GM18519 (cell line): ENCODE data around the gene PTOV1.

Source experiments
- ATAC-seq: cut with Tn5 transposase; IDR thresholded peaks from one replicate; pipeline ENCODE4 v1.9.1; 2021; ENCODE audit warnings: mild to moderate bottlenecking, moderate library complexity; ENCODE audit not compliant: unreplicated experiment, low FRiP score

Gene PTOV1

DNA sequence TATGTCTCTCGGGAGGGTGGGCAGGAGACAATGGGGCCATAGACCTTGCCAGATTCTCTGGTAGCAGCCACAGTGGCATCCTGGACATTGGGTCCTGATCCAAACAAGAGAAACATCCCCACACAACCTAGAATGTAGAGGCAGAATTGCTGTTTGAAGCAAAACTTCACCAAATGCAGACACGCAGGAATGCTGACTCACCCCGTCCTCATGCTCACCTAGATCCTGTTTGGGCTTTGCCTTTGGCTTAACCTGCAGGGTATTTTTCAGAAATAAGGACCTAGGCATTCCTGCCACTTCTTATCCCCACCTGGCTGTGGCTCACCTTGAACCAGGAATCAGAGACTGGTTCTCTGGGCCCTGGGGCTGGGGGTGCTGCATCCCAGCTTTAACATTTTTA is 33.8 kb downstream of the PTOV1 start:
- no peak for ATAC-seq

DNA sequence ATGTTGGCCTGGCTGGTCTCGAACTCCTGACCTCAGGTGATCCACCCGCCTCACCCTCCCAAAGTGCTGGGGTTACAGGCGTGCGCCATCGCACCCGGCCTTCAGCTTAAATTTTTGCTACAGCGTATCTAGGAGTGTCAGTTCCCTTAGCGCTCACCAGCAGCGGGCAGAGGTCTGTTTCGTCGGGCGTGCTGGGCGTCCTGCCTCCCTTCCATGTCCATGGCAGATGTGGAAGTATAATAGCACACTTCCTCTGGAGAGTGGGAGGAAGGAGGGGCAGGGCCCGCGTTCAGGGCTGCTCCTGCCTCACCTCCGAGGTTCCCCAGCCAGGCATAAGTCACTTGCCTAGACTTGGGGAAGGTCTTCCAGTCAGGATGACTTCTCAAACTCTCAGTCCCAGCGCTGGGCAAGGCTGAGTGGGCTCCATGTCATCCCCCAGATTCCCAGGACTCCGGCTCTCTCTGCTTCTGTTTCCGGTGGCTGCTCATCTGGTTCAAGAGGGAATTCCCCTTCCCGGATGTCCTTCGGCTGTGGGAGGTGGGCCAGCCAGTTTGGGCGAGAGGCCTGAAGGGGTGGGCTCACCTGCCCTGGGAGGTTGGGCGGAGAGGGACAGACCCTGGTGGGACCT is 36.2 kb downstream of the PTOV1 start:
- no peak for ATAC-seq

DNA sequence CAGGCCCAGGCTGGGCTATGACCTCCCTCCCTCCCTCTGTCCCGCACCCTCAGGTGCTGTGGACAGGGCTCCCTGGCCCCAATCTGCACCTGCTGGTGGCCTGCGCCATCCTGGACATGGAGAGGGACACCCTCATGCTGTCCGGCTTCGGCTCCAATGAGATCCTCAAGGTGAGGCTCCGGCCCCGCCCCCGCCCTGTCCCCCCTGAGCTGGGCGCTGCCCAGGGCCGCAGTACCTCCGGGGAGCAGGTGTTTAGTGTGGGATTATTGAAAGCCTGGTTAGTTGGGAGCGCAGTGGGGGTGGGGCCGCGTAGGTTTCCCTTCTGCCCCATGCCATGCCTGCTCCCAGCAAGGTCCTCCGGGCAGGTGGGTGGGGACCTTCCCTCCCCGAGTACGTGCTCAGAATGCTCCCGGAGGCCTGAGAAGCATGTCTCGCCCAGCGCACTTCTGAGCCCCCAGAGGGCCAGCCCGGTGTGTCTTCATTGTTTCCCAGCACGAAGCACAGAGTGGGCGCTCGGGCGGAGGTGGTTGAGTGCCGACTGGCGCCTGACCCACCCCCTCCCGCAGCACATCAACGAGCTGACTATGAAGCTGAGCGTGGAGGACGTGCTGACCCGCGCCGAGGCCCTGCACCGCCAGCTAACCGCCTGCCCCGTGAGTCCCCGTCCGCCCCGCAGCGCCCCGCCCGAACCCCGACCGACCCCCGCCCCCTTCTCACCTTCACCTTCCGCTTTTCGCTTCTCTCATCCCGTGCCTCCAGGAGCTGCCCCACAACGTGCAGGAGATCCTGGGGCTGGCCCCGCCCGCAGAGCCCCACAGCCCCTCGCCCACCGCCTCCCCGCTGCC is 36.9 kb downstream of the PTOV1 start:
- no peak for ATAC-seq

DNA sequence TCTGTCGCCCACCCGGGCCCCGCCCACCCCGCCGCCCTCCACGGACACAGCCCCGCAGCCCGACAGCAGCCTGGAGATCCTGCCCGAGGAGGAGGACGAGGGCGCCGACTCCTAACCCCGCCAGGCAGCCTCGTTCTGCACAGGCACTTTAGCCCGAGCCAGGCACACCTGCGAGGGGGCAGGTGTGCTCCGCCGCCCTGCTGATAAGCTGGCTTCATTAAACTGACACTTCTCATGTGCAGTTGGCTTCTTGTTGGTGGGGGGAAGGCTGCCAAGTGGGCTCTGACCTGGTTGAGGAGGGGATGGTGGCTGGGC is 37.5 kb downstream of the PTOV1 start:
- ATAC-seq, result no peak

DNA sequence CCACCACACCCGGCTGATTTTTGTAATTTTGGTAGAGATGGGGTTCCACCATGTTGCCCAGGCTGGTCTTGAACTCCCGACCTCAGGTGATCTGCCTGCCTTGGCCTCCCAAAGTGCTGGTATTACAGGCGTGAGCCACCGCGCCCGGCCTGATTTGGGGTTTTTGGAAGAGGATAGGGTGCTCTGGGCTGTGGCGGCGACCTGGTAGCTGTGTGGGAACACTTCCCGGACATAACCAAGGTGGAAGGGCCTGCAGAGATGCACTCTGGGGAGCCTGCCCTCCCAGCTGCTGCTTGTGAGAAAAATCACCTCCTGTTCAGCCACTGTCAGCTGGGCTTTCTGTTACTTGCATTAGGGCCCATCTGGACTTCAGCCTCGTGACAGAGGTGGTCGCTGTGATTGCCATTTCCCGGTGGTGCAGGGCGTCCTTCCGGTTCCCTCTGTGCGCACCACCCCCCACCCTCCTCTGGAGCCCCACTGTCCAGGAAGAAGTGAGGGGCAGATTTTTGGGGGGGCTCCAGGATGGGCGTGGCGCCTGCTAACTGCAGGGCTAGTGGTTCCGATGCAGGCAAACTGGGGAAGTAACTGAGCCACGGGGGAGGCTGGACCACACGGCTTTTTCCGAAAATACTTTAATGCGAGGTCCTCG is 38.2 kb downstream of the PTOV1 start:
- no peak for ATAC-seq

DNA sequence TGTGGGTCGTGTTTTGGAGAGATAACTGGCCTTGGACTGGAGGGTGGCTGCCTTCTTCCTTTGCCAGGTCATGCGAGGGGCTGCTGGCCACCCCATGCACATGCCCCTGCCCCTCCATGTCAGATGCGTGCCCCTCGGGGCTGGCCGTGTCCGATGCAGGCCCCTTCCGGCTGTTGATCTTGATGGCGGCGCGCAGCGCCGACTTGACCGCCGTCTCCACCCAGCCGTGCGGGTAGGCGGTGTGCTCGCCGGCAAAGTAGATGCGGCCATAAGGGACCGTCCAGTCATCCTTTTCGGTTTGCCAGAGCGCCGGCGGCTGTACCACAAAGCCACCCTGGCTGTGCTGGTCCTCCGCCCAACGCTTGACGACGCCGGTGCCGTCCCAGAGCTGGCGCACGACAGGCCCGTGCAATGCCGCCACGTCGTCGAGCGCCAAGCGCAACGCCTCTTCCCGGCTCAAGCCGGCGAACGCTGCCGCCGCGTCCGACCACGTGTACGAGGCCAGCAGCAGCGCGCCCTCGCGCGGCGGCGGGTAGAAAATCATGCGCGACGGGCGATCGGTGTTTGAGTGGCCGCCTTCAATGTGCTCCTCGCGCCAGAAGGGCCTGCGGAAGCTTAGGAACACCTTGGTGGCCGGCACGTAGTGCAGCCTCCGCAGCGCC is 38.9 kb downstream of the PTOV1 start:
- ATAC-seq, result no peak

DNA sequence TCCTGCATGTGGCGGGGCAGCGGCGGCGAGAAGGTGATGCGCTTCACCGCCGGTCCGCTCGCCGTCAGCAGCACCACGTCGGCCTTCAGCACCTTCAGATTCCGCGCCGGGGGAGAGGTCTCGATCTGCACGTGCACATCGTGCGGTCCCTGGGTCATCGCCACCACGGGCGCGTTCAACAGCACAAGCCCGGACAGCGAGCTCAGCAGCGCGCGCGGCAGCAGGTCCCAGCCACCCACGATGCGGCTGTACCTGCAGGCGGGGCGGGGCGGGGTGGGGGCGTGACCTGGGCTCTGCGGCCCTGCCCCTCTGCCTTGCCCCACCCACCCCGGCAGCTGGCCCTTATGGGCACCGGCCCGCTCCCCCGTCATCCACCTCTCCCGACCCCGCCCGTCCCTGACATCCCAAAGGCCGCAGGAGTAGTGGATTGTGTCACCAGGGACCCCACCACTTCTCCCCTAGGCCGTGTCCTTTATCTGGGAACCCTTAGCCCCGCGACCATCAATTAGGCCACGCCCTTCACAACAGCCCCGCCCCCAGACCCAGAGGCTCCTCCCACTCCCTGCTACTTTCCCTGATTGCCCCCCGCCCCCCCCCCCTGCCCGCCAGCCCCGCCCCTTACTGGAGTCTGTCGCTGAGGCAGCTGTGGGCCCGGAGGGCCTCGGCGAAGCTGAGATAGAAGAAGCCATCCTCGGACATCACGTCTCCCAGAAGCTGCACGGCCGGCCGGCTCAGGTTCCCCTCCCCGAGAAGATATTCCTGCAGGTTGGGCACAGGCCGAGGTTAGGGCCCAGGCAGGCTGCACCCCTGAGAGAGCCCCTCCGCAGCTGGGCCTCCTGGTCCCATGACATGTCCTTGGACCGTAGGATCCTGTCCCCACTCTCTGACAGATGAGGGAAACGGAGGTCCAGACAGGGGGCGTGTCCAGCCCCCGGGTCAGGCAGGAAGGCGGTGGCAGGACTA is 39.7 kb downstream of the PTOV1 start:
- no peak for ATAC-seq

DNA sequence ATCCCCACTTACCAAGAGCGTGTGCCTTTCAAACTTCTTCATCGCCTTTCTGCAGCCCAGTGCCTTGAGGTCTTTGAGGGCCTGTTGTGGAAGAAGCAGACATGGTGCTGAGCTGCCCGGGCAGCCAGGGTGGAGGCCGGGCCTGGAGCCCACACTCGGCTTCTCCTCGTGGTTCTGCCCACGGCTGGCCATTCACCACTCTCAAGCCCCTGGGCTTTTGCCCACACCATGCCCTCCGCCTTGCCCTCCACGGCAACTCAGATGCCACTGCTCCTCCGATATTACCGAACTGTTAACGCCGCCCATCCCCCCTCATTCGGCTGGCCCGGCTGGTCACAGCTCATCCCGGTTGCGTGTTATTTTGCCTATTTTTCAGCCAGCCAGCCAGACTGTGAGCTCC is 40.4 kb downstream of the PTOV1 start:
- ATAC-seq, result no peak

DNA sequence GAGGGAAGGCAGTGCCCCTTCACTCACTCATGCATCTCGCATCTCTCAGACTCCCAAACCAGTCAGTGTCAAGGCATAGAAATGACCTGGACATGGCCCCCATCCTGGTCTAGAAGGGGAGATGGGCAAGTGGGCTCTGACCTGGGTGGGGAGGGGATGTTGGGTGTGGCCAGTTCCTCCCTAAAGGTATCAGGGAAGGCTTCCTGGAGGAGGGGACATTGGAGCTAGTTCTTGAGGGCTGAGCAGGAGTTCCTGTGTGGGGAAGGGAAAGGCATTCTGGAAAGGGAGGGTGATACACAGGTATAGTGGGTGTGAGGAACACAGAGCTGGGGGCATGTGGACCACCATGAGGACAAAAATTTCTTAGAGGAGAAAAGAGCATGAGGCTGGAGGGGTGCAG is 41.8 kb downstream of the PTOV1 start:
- no peak for ATAC-seq

DNA sequence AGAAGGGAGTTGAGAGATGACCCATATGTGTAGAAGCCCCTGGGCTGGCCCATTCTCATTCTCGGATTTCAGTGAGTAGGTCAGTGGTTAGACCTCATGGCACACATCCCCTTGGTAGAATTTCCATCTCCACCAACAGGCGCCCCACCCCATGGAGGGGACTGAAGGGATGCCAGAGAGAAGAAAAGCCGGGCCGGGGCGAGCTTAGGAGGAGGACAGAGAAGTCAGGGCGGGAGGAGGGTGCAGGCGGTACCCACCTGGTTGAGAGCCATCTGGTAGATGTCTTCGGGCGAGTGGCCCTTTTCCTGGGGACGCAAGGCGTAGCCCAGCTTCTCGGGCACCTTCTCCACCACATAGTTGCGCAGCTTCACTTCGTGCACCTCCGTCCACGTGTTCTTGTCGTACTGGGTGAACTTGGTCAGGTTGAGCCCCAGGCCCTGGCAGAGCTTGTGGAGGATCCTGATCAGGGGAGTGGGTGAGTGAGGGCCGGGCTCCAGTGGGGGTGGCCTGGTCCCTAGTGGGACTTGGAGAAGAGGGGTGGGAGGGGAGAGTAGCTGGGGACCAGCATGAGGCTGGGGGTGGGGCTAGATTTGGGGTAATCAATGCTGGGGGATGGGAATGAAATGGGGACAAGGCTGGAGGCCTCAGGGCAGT is 43.2 kb downstream of the PTOV1 start:
- ATAC-seq, result no peak

DNA sequence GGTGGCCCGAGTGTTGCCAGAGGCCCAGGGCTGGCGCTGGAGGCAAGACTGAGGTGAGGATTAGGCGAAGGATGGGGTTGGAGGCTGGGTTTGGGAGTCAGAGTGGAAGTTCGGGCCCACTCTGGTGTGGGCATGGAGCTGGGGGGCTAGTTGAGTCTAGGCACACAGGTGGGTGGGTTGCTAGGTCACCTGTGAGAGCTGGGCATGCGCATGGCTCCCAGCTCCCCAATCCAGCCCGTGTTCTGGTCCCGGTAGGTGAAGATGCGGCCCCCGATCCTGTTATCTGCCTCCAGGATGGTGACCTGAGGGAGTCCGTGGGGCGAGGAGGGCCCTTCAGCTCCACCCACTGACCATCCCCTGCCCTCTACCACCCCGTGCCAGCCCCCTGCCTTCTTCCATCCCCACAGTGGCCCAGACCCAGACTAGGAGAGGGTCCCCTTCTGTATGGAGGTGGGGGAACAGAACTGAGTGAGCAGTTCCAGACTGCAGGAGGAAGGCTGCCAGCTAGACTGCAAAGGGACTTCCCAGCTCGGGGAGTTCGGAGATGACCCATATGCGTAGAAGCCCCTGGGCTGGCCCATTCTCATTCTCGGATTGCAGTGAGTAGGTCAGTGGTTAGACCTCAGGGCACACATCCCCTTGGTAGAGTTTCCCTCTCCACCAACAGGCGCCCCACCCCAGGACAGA is 44.1 kb downstream of the PTOV1 start:
- ATAC-seq, result no peak

DNA sequence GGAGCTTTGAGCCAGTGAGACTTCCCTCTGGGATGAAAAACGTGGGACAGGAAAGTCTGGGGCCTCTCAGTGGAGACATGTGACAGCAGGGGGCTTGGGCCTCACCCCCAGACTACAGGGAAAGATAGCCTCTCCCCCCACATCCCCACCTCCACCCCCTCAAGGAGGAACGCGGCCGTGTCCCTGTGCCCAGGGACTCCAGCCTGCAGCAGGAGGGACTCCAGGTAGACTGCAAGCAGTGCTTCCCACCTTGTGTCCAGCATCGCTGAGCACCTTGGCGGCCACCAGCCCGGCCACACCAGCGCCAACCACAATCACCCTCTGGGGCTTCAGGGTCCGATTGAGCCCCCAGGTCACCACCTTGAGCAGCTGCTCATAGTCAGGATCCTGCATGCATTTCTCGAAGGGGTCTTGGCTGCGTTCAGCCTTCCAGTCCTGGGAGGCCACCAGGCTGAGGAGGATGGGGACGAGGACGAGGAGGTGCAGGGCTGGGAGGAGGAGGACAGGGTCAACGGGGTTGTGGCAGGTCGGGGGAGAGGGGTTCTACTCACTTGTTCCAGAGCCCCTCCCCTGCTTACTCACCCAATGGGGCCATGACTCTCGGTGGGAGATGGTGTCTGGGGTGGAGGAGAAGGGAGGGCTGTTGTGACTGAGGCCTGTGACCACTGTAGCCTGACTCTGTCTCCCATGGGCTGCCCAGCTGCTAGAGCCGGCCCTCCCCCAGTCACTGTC is 44.8 kb downstream of the PTOV1 start:
- ATAC-seq, result no peak

DNA sequence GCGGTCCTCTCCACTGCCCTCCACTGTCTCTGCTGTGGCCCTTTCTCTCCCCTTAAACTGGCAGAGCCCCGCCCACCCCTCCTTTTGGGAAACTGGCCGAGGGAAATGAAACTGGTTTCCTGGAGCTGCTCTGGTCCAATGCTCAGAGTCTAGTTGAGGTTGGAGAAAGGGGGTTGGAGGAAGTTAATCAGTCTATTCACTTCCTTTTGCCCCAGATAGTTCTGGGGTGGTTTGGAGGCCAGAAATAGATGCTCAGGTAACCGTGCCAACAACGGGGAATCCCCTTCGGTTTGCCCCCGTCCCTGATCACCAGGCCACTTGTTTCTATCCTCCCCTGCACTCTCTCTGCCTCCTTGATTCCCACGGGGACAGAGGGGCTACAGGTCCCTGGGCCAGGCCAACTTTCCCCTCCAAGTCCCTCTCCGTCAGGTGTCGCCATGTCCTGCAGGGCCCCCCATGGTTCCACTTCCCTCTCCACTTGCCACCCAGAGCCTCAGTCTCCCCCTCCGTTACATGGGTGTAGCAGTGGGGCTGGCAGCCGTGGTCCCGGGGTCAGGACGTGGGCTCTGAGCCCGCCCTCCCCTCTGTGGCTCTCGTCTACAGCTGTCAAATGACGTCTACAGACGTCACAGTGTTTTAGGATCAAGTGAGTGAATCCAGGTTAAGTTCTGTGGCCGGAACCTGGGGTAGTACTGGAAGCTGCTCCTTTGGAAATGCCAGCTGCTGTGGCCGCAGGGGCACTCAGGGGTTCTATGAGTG is 46.1 kb downstream of the PTOV1 start, which contains the start of gene IL4I1:
TSS of gene IL4I1 (minus strand) at position 25 of the 759 bp plus-strand sequence. CDS start 727 bp downstream, outside the sequence.
- no peak for ATAC-seq

DNA sequence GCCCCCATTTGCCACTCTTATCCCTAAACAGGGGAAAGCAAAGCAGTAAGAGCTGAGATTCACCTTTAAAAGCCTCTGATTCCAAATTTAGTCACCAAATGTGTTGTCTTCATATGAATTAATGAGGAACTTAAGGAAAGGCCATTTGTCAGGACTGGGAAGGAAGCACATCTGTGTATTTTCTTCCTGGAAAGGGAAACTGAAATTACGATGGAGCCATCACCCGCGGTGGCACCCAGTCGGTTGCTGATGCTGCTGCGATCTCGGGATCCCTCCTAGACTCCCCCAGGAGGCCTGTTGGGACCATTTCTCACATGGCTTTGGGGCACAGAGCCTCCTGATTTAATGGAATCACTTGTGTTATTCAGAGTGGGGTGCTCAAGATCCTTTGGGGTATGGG is 53.2 kb downstream of the PTOV1 start:
- no peak for ATAC-seq

DNA sequence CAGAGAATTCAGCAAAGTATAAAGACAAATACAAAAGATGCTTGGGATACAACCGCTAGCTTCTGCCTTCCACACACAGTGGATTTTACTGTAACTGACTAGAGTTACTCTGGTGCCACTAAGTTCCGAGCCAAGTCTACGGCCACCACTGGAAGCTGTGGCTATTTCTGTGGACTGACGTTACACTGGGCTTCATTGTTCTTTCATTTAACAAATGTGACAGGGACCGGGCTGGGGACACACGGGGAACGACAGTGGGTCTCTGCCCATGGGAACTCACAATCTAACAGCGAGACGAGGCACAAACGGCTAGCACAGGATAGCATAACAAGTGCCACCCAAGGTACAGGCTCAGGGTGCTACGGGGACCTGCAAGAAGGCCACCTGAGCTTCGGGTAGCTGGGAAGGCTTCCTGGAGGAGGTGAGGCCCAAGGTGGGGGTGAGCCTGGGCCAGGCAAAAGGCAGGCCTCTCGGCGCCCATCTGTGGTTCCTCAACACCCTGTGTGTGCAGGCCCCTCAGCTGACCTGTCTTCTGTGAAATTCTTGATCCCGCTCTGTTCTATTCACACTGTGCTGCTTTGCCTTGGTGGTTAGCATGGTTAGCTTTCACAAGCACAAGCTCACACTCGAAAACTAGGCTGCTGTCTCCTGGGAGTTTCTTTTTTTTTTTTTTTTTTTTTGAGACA is 56.1 kb downstream of the PTOV1 start:
- no peak for ATAC-seq

DNA sequence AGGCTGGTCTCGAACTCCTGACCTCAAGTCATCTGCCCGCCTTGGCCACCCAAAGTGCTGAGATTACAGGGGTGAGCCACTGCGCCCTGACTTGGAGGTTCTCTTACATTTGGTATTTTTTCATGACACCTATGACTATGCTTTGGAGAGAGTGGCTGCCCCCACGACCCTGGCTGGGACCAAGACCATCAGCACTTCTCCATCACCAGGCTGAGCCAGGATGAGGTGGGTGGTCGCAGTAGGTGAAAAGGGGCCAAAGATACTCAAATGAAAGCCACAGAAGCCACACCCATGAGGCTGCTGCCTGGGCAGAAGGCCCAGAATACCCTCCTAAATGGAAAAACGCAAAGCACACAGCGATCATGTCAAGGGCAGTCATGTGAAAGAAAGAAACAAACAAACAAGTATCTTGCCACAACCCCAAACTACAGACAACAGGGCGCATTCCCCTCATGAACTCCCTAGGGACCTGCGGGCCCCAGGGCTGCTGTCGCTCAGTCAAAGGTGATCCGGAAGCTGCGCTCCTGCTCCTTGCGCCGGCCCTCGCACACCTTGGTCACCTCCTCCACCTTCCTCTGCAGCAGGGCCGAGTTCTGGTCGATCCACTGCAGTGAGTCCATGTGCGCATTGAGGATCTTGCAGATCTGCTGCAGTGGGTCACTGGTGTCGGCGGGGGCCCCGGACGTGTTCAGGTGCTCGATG is 56.9 kb downstream of the PTOV1 start:
- no peak for ATAC-seq
